ENCODE results near the gene CAMTA1.

Gene CAMTA1

GRCh38 chr1:7095343-7095964, 310.2 kb downstream of the CAMTA1 start:
- DNase-seq, result no peak

GRCh38 chr1:7097938-7098592, 312.8 kb downstream of the CAMTA1 start:
- DNase-seq, result no peak

- DNase-seq, result no peak
Observed at GRCh38 chr1:7098641-7099040, 313.4 kb downstream of the CAMTA1 start.

GRCh38 chr1:7100479-7100878, 315.2 kb downstream of the CAMTA1 start:
- DNase-seq, result no peak

GRCh38 chr1:7101187-7101586, 315.9 kb downstream of the CAMTA1 start:
- DNase-seq, result no peak

- no peak for DNase-seq
Observed at GRCh38 chr1:7103361-7103782, 318.1 kb downstream of the CAMTA1 start.

- DNase-seq, result no peak
Observed at GRCh38 chr1:7103874-7104273, 318.6 kb downstream of the CAMTA1 start.

- no peak for DNase-seq
Observed at GRCh38 chr1:7104339-7104738, 319.1 kb downstream of the CAMTA1 start.

- peak in 1 of 2 donors; percentile 4 for DNase-seq
Observed at GRCh38 chr1:7105269-7105668, 320.0 kb downstream of the CAMTA1 start.

GRCh38 chr1:7106442-7107108, 321.3 kb downstream of the CAMTA1 start:
- no peak for DNase-seq

- DNase-seq, result no peak
Observed at GRCh38 chr1:7107109-7107830, 322.0 kb downstream of the CAMTA1 start.

- no peak for DNase-seq
Observed at GRCh38 chr1:7108251-7108650, 323.0 kb downstream of the CAMTA1 start.

- no peak for DNase-seq
Observed at GRCh38 chr1:7109901-7110300, 324.6 kb downstream of the CAMTA1 start.

- DNase-seq, result no peak
Observed at GRCh38 chr1:7110321-7110720, 325.1 kb downstream of the CAMTA1 start.

GRCh38 chr1:7111853-7112252, 326.6 kb downstream of the CAMTA1 start:
- no peak for DNase-seq

GRCh38 chr1:7113136-7113535, 327.9 kb downstream of the CAMTA1 start:
- no peak for DNase-seq

GRCh38 chr1:7113822-7114221, 328.6 kb downstream of the CAMTA1 start:
- DNase-seq, result no peak

- DNase-seq, result no peak
Observed at GRCh38 chr1:7116001-7116400, 330.7 kb downstream of the CAMTA1 start.

GRCh38 chr1:7117399-7118281, 332.4 kb downstream of the CAMTA1 start:
- no peak for DNase-seq

GRCh38 chr1:7119156-7119555, 333.9 kb downstream of the CAMTA1 start:
- DNase-seq, result no peak

- DNase-seq, result no peak
Observed at GRCh38 chr1:7120863-7121621, 335.8 kb downstream of the CAMTA1 start.

GRCh38 chr1:7121622-7121988, 336.4 kb downstream of the CAMTA1 start:
- DNase-seq, result no peak
